ENCODE measurements around the gene GPR162.
A peak's percentile ranks its signal among the peaks of the same experiment; 100 is the strongest.

The GPR162 gene

DNA sequence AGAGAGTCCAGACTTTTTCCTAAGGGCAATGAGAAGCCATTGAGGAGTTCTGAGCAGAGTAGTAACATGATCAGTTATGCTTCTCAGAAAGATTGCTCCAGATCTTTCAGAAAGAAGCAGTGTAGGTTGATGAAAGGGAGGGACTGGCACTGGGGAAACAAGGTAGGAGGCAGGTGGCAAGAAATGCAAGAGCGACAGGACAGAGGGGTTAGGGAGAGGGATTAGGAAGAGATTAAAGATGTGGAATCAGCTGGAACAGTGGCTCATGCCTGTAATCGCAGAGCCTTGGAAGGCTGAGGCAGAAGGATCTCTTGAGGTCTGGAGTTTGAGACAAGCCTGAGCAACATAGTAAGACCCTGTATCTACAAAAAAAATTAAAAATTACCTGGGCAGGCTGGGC, 26.1 kb downstream of the GPR162 start:
- H3K27me3 ChIP-seq, result no peaks in the 10 kb centered on the region
- TF ChIP-seq CTCF (IDR thresholded peaks at IDR 0.05), result no peak
- H3K27ac ChIP-seq, result no peak overlapping the region
- no peak for DNase-seq
- peaks cover 4 to 61% (median 35%) of the 10 kb centered on the region in 3 donors for H3K36me3 ChIP-seq
- peaks cover 0 to 9% (median 5%) of the 10 kb centered on the region in 4 donors for H3K4me1 ChIP-seq
- intact Hi-C loops (cut with DNase I; ENCODE audit: low total_unique reads), result no loop called here
- no peaks in the 10 kb centered on the region for H3K9me3 ChIP-seq
- H3K4me3 ChIP-seq, result no peak overlapping the region

DNA sequence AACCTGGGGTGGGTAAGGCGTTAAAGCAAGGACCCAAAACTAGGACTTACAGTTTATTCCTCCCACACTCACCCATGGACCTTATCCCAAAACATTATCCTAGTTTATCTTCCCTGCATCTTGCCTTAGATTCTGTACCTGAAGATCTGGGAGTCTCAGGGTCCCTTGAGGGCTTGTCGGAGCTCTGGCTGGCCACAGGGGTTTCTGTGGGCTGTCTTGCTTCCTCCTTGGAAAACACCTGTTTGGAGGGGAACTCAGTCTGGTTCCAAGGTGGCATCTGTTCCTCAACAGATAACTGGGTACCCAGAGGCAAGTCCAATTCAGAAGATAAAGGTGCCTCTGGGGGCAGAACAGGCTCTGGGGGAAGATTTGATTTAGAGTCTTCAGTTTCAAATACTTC, 27.8 kb downstream of the GPR162 start:
- intact Hi-C loops (cut with DNase I; ENCODE audit: low total_unique reads), result no loop called here

DNA sequence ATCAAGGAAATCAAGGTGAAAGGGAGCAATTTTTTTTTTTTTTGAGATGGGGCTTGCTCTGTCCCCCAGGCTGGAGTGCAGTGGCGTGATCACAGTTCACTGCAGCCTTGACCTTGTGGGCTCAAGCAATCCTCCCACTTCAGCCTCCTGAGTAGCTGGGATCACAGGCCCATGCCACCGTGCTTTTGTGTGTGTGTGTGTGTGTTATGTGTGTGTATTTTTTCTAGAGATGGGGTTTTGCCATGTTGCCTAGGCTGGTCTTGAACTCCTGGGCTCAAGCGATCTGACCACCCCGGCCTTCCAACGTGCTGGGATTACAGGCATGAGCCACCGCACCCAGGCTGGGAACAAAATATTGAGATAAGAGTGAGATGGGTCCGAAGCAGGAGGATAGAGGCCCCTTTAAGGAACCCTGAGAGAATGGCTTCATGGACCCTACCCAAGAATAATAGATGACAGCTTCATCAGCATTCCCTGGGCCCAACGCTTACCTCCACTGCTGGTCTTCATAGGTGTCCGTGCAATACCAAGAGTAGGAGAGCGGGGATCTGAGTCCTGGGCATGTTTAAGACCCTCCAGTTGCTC, 28.4 kb downstream of the GPR162 start:
- DNase-seq, result no peak
- Histone ChIP-seq H3K27ac (no peak overlapping the region), H3K9me3 (no peaks in the 10 kb centered on the region), H3K4me3 (no peak overlapping the region), H3K36me3 (peaks cover 2 to 39% (median 21%) of the 10 kb centered on the region in 3 donors), H3K27me3 (no peaks in the 10 kb centered on the region), H3K4me1 (peaks cover 0 to 30% (median 22%) of the 10 kb centered on the region in 4 donors)
- TF ChIP-seq CTCF (IDR thresholded peaks at IDR 0.05), result no peak
- intact Hi-C loops (cut with DNase I; ENCODE audit: low total_unique reads), result loop anchor here (5.0 kb wide), 1 partner anchor 238 kb away; no protein-coding TSS in a partner anchor

More for the DNA sequence above, 27.8 kb downstream of the GPR162 start:
- no peak for DNase-seq
- no peak for TF ChIP-seq CTCF (IDR thresholded peaks at IDR 0.05)
- Histone ChIP-seq H3K27ac (no peak overlapping the region), H3K36me3 (peaks cover 4 to 45% (median 24%) of the 10 kb centered on the region in 3 donors), H3K9me3 (no peaks in the 10 kb centered on the region), H3K4me3 (no peak overlapping the region), H3K27me3 (no peaks in the 10 kb centered on the region), H3K4me1 (peaks cover 0 to 24% (median 21%) of the 10 kb centered on the region in 4 donors)

DNA sequence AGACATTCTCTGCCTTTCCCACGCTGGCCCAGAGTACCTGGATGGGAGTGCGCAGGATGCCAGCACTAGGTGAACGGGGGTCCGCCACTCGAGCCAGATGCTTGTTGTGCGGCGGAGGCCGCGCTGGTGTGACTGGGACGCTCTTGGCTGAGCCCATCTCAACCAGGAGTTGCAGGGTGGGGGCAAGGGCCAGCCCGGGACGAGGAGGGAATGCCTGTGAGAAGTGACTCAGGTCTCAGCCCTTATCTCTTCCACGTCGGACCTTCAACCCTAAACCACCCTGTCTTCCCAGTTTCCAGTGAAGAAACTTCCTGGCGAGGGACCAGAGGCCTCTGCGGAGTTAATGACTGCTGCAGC, 29.2 kb downstream of the GPR162 start:
- peak in 1 of 2 donors; percentile 77 for DNase-seq
- no peak for TF ChIP-seq CTCF (IDR thresholded peaks at IDR 0.05)
- intact Hi-C loops (cut with DNase I; ENCODE audit: low total_unique reads), result loop anchor here (5.0 kb wide), 1 partner anchor 238 kb away; no protein-coding TSS in a partner anchor
- H3K27ac ChIP-seq, result peak overlapping the region; percentile 95 to 99
- H3K4me3 ChIP-seq, result peak overlapping the region; percentile 66 to 69
- no peaks in the 10 kb centered on the region for H3K9me3 ChIP-seq
- peaks cover 0 to 31% (median 22%) of the 10 kb centered on the region in 4 donors for H3K4me1 ChIP-seq
- peaks cover 3 to 37% (median 19%) of the 10 kb centered on the region in 3 donors for H3K36me3 ChIP-seq
- H3K27me3 ChIP-seq, result no peaks in the 10 kb centered on the region

DNA sequence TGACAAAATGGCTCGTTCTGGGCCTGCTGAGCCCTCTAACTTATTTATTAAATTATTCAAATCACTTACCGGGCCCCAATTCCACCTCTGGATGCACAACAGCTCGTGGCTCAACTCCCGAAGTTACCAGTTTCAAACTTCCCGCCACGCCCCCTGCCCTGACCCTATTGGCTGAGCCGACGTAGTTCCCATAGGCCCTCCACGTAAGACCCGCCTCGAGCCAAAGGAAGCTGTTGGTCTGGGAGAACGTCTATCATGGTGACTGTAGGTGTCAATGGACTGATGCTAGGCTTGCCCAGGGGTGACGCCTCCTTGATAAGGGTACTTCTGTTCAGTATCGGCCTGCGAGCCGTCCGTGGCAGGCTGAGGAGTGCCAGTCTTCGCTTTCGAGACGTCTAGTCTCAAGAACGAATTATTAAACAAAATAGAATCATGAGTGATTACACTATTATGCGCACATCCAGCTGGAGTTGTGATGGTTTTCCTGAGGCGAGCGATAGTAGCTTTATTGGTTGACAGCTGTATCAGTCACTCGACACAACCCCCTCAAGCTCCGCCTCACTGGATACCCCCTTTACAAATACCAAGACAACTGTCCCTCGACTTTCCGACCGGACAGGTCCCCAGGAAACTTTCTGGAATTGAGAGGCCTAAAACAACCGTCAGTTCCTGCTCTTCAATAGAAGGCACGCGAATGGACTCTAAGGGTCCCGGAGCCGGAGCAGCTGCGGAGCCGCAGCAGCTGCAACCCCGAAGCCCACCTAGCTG, 29.7 kb downstream of the GPR162 start, which contains the start of gene CDCA3:
CDCA3 (minus strand) TSS at position 134 of the 768 bp plus-strand sequence. CDS start 334 bp downstream, outside the sequence.
- peaks cover 0 to 31% (median 22%) of the 10 kb centered on the region in 4 donors for H3K4me1 ChIP-seq
- peak within 1 kb of the TSS; percentile 66 to 69 for H3K4me3 ChIP-seq
- intact Hi-C loops (cut with DNase I; ENCODE audit: low total_unique reads), result loop anchor here (5.0 kb wide), 1 partner anchor 239 kb away; no protein-coding TSS in a partner anchor
- peak; percentile 98 to 99 for DNase-seq
- TF ChIP-seq CTCF (IDR thresholded peaks at IDR 0.05), result peak in 1 of 2 experiments; percentile 18
- peak within 1 kb of the TSS; percentile 95 to 99 for H3K27ac ChIP-seq
- H3K9me3 ChIP-seq, result no peaks in the 10 kb centered on the region
- peaks cover 8 to 37% (median 19%) of the 10 kb centered on the region in 3 donors for H3K36me3 ChIP-seq
- H3K27me3 ChIP-seq, result no peaks in the 10 kb centered on the region
